ENCODE measurements around the gene SLC26A8. TPM values are rescaled to one million over a fixed set of nuclear protein-coding genes. Genes with fewer than 3 reads are reported as not detected.
A peak's percentile ranks its signal among the peaks of the same experiment; 100 is the strongest.

The SLC26A8 gene
- total RNA-seq, 1 donor from 2014 or later: 0.29 TPM

DNA sequence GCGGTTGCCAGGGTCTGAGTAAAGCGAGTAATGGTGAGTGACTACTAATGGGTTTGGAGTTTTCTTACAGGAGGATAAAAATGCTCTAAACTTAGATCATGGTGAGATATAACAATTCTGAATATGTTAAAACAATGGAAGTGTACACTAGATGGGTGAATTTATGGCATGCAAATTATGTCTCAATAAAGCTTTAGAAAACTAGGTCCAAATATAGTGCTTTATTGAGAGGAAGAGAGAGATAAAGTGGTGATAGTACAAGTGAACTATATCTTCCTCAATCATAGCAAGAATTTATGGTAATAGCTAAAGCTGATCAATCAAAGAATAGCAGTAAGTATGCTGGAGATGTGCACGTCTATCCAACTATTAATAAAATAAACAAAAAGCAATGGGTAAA, 127.4 kb downstream of the SLC26A8 start:
- no peak for DNase-seq
- H3K4me3 Mint-ChIP-seq (ENCODE audit: unreplicated experiment): no peak overlapping the region
- H3K27me3 Mint-ChIP-seq (ENCODE audit: unreplicated experiment): no peaks in the 10 kb centered on the region
- no peaks in the 10 kb centered on the region for H3K9me3 Mint-ChIP-seq (ENCODE audit: unreplicated experiment)
- H3K27ac Mint-ChIP-seq (ENCODE audit: unreplicated experiment): no peak overlapping the region
- no peaks in the 10 kb centered on the region for H3K36me3 Mint-ChIP-seq (ENCODE audit: unreplicated experiment)
- TF ChIP-seq CTCF (IDR thresholded peaks at IDR 0.05; ENCODE audit: partially characterized antibody, unreplicated experiment): no peak
- H3K4me1 Mint-ChIP-seq (ENCODE audit: low read depth, unreplicated experiment): no peaks in the 10 kb centered on the region

DNA sequence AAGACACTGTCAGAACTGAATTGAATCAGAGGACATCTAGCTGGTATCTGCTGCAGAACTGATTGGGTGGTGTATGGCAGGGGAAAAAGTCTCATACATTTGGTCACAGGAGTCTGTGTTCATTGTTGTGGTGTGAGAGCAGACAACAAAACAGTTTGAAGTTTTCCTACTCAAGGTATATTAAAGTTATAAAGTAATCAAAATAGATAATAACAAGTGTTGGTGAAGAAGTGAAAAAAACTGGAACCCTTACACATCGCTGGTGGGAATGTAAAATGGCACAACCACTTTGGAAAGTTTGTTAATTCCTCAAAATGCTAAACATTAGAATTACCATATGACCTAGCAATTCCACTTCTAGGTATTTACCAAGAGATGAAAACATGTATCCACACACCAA, 128.2 kb downstream of the SLC26A8 start:
- no peaks in the 10 kb centered on the region for H3K9me3 Mint-ChIP-seq (ENCODE audit: unreplicated experiment)
- H3K27ac Mint-ChIP-seq (ENCODE audit: unreplicated experiment): no peak overlapping the region
- no peak overlapping the region for H3K4me3 Mint-ChIP-seq (ENCODE audit: unreplicated experiment)
- no peak for TF ChIP-seq CTCF (IDR thresholded peaks at IDR 0.05; ENCODE audit: partially characterized antibody, unreplicated experiment)
- DNase-seq: no peak
- no peaks in the 10 kb centered on the region for H3K36me3 Mint-ChIP-seq (ENCODE audit: unreplicated experiment)
- H3K4me1 Mint-ChIP-seq (ENCODE audit: low read depth, unreplicated experiment): no peaks in the 10 kb centered on the region
- no peaks in the 10 kb centered on the region for H3K27me3 Mint-ChIP-seq (ENCODE audit: unreplicated experiment)

DNA sequence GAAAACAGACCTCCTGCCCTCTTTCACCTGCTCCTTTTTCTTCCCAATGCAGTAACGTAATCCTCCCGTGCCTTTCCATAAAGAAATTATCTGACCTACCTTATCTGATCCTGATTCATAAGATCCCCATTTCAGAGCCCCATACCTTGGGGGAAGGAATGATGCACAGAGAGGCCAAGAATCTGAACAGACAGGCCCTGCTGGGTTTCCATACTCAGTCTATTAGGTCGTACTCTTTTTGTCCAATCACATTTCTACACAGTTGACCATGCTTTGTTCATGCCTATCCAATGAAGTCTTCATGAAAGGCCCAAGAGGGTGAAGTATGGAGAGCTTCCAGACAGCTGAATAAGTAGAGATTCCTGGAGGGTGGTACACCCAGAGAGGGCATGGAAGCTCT, 128.9 kb downstream of the SLC26A8 start:
- peak overlapping the region; percentile 63 for H3K27ac Mint-ChIP-seq (ENCODE audit: unreplicated experiment)

GRCh38 chr6:35894776-35895175, 129.7 kb downstream of the SLC26A8 start:
- Mint-ChIP-seq H3K4me3 (ENCODE audit: unreplicated experiment) (no peak overlapping the region), H3K36me3 (ENCODE audit: unreplicated experiment) (no peaks in the 10 kb centered on the region), H3K9me3 (ENCODE audit: unreplicated experiment) (no peaks in the 10 kb centered on the region), H3K27ac (ENCODE audit: unreplicated experiment) (no peak overlapping the region), H3K27me3 (ENCODE audit: unreplicated experiment) (no peaks in the 10 kb centered on the region), H3K4me1 (ENCODE audit: low read depth, unreplicated experiment) (no peaks in the 10 kb centered on the region)
- DNase-seq: no peak
- no peak for TF ChIP-seq CTCF (IDR thresholded peaks at IDR 0.05; ENCODE audit: partially characterized antibody, unreplicated experiment)

More for the DNA sequence above, 128.9 kb downstream of the SLC26A8 start:
- Mint-ChIP-seq H3K9me3 (ENCODE audit: unreplicated experiment) (no peaks in the 10 kb centered on the region), H3K36me3 (ENCODE audit: unreplicated experiment) (no peaks in the 10 kb centered on the region), H3K4me3 (ENCODE audit: unreplicated experiment) (no peak overlapping the region), H3K27me3 (ENCODE audit: unreplicated experiment) (no peaks in the 10 kb centered on the region), H3K4me1 (ENCODE audit: low read depth, unreplicated experiment) (no peaks in the 10 kb centered on the region)
- DNase-seq: no peak
- no peak for TF ChIP-seq CTCF (IDR thresholded peaks at IDR 0.05; ENCODE audit: partially characterized antibody, unreplicated experiment)

Other genes with a start within 250 kb of the SLC26A8 start
- gene CLPSL2, start 248.0 kb downstream of the SLC26A8 start, total RNA-seq (ENCODE audit: unreplicated experiment): not detected
- gene CLPSL1, start 243.6 kb downstream of the SLC26A8 start, total RNA-seq (ENCODE audit: unreplicated experiment): not detected
- gene CLPS, start 227.3 kb downstream of the SLC26A8 start, total RNA-seq (ENCODE audit: unreplicated experiment): not detected
- 1.7 TPM for gene LHFPL5, start 219.3 kb downstream of the SLC26A8 start, total RNA-seq (ENCODE audit: unreplicated experiment)
- 89.8 TPM for gene SRPK1, start 103.5 kb downstream of the SLC26A8 start, total RNA-seq (ENCODE audit: unreplicated experiment)
- gene MAPK14, start 3.2 kb upstream of the SLC26A8 start, total RNA-seq (ENCODE audit: unreplicated experiment): 46.2 TPM
- gene MAPK13, start 105.9 kb upstream of the SLC26A8 start, total RNA-seq (ENCODE audit: unreplicated experiment): 4.2 TPM
- 36.2 TPM for gene BRPF3, start 172.1 kb upstream of the SLC26A8 start, total RNA-seq (ENCODE audit: unreplicated experiment)
- not detected for gene PNPLA1, start 245.4 kb upstream of the SLC26A8 start, total RNA-seq (ENCODE audit: unreplicated experiment)

Measured in glutamatergic neuron (in vitro differentiated cells).